ENCODE data around the gene TMEM217.
"Not testable (repeated sequence)": the region's sequence is repeated elsewhere in the genome, so short reads cannot be mapped to it uniquely, and the experiment has no call there.

Gene TMEM217

GRCh38 chr6:37209461-37210205 lies 48.3 kb downstream of the TMEM217 start:
- DNase-seq (ENCODE audit: low read depth), result no peak

GRCh38 chr6:37208793-37209192 lies 49.2 kb downstream of the TMEM217 start:
- no peak for DNase-seq (ENCODE audit: low read depth)

GRCh38 chr6:37207903-37208456 lies 50.0 kb downstream of the TMEM217 start:
- DNase-seq (ENCODE audit: low read depth), result peak; percentile 79

- DNase-seq (ENCODE audit: low read depth), result no peak
These were observed 51.3 kb downstream of the TMEM217 start for GRCh38 chr6:37206622-37207021.

- no peak for DNase-seq (ENCODE audit: low read depth)
These were observed 52.0 kb downstream of the TMEM217 start for GRCh38 chr6:37205997-37206340.

- no peak for DNase-seq (ENCODE audit: low read depth)
These were observed 52.6 kb downstream of the TMEM217 start for GRCh38 chr6:37205175-37205996.

GRCh38 chr6:37204014-37204751 lies 53.8 kb downstream of the TMEM217 start:
- DNase-seq (ENCODE audit: low read depth), result peak; percentile 44

- DNase-seq (ENCODE audit: low read depth), result no peak
These were observed 55.0 kb downstream of the TMEM217 start for GRCh38 chr6:37202788-37203491.

GRCh38 chr6:37201726-37202125 lies 56.2 kb downstream of the TMEM217 start:
- peak; percentile 22 for DNase-seq (ENCODE audit: low read depth)

GRCh38 chr6:37200085-37200484 lies 57.9 kb downstream of the TMEM217 start:
- no peak for DNase-seq (ENCODE audit: low read depth)

- DNase-seq (ENCODE audit: low read depth), result not testable (repeated sequence)
These were observed 61.5 kb downstream of the TMEM217 start for GRCh38 chr6:37196451-37196850.

- DNase-seq (ENCODE audit: low read depth), result not testable (repeated sequence)
These were observed 63.1 kb downstream of the TMEM217 start for GRCh38 chr6:37194886-37195285.

- DNase-seq (ENCODE audit: low read depth), result no peak
These were observed 65.3 kb downstream of the TMEM217 start for GRCh38 chr6:37192666-37193065.

- peak; percentile 49 for DNase-seq (ENCODE audit: low read depth)
These were observed 67.8 kb downstream of the TMEM217 start for GRCh38 chr6:37190159-37190535.

GRCh38 chr6:37188962-37189510 lies 68.9 kb downstream of the TMEM217 start:
- DNase-seq (ENCODE audit: low read depth), result peak; percentile 59

- DNase-seq (ENCODE audit: low read depth), result no peak
These were observed 70.5 kb downstream of the TMEM217 start for GRCh38 chr6:37187321-37188022.

GRCh38 chr6:37185949-37186720 lies 71.8 kb downstream of the TMEM217 start:
- not testable (repeated sequence) for DNase-seq (ENCODE audit: low read depth)

GRCh38 chr6:37182736-37183590 lies 75.0 kb downstream of the TMEM217 start:
- no peak for DNase-seq (ENCODE audit: low read depth)

- DNase-seq (ENCODE audit: low read depth), result not testable (repeated sequence)
These were observed 77.3 kb downstream of the TMEM217 start for GRCh38 chr6:37180610-37181009.
